HL-60 (cell line): Measurements from ENCODE around the gene HRAS.

Experiments used
- DNase-seq, 2 experiments: peaks; one replicate each; pipeline ENCODE4 v3.0.0-alpha.2; 2010 to 2020; ENCODE audit warnings: low read depth in 1 of 2, low spot score in 1 of 2
- H3K27ac ChIP-seq: fragments of 250-450 bp; sonication (Bioruptor Pico); replicated peaks from 2 replicates; pipeline ENCODE4 v1.5.1; 2020; ENCODE audit warnings: mild to moderate bottlenecking, moderate library complexity
- H3K27me3 ChIP-seq: fragments of 250-450 bp; sonication (Bioruptor Pico); 2 replicates; pipeline ENCODE4 v1.5.1; 2021; ENCODE audit warnings: mild to moderate bottlenecking, moderate library complexity; ENCODE audit not compliant: insufficient read depth, poor library complexity, severe bottlenecking
- H3K4me3 ChIP-seq: replicated peaks from 2 replicates; pipeline ENCODE4 v1.5.1; 2011; ENCODE audit warnings: mild to moderate bottlenecking, control low read depth, low read length; ENCODE audit not compliant: insufficient read depth
- GABPA ChIP-seq: IDR thresholded peaks from 2 replicates; pipeline ENCODE4 v1.6.1; 2012; ENCODE audit warnings: low read depth
- POLR2AphosphoS5 ChIP-seq: IDR thresholded peaks from 2 replicates; pipeline ENCODE4 v1.6.1; 2012; ENCODE audit warnings: low read depth
- SPI1 ChIP-seq: IDR thresholded peaks from 2 replicates; pipeline ENCODE4 v1.6.1; 2012; ENCODE audit warnings: low read depth, mild to moderate bottlenecking, borderline replicate concordance
- TF ChIP-seq, protein P1 (sequence below): IDR thresholded peaks from 2 replicates; pipeline ENCODE4 v1.6.1; 2012; ENCODE audit warnings: low read depth; ENCODE audit not compliant: insufficient replicate concordance
- TF ChIP-seq, protein P2 (sequence below): IDR thresholded peaks from one replicate; pipeline ENCODE4 v1.5.1; 2011; ENCODE audit warnings: low read length, control low read depth, inconsistent platforms; ENCODE audit not compliant: insufficient read depth

Gene HRAS

DNA sequence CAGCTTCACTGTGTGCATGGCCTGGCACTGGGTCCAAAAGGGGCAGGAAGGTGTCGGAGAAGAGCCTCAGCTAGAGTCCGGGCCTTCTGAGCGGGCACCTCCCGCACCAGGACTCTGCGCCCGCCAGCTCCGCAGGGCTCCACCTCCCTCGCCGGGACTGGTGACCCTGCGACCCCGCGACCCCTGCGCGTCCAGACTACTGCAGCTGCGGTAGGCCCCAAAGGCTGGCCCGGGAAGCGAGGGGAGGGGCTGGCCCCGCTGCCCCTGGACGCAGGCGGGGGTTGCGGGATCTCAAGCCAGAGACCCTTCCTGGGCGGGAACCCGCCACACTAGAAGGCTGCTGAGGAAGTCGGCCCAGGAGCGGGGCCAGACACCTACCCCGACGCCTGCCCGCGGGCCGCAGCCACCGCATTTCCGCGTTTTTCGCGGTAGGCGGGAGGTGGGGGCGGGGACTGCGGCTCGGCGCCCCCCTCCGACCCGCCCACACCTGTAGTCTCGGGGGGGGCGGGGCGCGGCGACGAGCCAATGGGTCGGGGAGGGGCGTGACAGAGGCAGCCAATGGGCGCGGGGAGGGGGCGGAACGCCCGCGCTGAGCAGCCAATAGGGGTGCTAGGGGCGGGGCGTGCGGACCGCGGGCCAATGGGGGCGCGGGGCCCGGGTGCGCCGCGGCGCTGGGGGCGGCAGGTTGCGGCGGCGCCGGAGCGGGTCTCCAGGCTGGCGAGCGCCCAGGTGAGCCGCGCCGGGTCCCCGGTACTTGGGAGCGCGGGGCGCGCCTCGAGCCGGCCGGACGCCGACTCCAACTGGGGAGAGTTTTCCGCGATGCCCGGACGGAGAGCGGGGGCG lies 25.1 kb upstream of the HRAS start, which contains the start of the genes LMNTD2 and RASSF7:
LMNTD2 (minus strand) TSS at position 434 of the 843 bp plus-strand sequence; CDS start at position 412, 22 bp downstream.
RASSF7 (plus strand) TSS at position 666 of the 843 bp plus-strand sequence. CDS start 799 bp downstream, outside the sequence.
- peaks cover 26% of the 10 kb centered on the region for H3K27me3 ChIP-seq
- peak; percentile 79 to 92 for DNase-seq
- TF ChIP-seq, protein P1, sequence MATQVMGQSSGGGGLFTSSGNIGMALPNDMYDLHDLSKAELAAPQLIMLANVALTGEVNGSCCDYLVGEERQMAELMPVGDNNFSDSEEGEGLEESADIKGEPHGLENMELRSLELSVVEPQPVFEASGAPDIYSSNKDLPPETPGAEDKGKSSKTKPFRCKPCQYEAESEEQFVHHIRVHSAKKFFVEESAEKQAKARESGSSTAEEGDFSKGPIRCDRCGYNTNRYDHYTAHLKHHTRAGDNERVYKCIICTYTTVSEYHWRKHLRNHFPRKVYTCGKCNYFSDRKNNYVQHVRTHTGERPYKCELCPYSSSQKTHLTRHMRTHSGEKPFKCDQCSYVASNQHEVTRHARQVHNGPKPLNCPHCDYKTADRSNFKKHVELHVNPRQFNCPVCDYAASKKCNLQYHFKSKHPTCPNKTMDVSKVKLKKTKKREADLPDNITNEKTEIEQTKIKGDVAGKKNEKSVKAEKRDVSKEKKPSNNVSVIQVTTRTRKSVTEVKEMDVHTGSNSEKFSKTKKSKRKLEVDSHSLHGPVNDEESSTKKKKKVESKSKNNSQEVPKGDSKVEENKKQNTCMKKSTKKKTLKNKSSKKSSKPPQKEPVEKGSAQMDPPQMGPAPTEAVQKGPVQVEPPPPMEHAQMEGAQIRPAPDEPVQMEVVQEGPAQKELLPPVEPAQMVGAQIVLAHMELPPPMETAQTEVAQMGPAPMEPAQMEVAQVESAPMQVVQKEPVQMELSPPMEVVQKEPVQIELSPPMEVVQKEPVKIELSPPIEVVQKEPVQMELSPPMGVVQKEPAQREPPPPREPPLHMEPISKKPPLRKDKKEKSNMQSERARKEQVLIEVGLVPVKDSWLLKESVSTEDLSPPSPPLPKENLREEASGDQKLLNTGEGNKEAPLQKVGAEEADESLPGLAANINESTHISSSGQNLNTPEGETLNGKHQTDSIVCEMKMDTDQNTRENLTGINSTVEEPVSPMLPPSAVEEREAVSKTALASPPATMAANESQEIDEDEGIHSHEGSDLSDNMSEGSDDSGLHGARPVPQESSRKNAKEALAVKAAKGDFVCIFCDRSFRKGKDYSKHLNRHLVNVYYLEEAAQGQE = no peak
- TF ChIP-seq POLR2AphosphoS5 (peak; percentile 54; the same call in 1 of the 2 replicates), SPI1 (peak; percentile 63; the same call in 1 of the 2 replicates), GABPA (no peak)
- TF ChIP-seq, protein P2, sequence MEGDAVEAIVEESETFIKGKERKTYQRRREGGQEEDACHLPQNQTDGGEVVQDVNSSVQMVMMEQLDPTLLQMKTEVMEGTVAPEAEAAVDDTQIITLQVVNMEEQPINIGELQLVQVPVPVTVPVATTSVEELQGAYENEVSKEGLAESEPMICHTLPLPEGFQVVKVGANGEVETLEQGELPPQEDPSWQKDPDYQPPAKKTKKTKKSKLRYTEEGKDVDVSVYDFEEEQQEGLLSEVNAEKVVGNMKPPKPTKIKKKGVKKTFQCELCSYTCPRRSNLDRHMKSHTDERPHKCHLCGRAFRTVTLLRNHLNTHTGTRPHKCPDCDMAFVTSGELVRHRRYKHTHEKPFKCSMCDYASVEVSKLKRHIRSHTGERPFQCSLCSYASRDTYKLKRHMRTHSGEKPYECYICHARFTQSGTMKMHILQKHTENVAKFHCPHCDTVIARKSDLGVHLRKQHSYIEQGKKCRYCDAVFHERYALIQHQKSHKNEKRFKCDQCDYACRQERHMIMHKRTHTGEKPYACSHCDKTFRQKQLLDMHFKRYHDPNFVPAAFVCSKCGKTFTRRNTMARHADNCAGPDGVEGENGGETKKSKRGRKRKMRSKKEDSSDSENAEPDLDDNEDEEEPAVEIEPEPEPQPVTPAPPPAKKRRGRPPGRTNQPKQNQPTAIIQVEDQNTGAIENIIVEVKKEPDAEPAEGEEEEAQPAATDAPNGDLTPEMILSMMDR = no peak
- peak within 1 kb of the TSS; percentile 74 for H3K27ac ChIP-seq
- H3K4me3 ChIP-seq = peak within 1 kb of the TSS; percentile 72

DNA sequence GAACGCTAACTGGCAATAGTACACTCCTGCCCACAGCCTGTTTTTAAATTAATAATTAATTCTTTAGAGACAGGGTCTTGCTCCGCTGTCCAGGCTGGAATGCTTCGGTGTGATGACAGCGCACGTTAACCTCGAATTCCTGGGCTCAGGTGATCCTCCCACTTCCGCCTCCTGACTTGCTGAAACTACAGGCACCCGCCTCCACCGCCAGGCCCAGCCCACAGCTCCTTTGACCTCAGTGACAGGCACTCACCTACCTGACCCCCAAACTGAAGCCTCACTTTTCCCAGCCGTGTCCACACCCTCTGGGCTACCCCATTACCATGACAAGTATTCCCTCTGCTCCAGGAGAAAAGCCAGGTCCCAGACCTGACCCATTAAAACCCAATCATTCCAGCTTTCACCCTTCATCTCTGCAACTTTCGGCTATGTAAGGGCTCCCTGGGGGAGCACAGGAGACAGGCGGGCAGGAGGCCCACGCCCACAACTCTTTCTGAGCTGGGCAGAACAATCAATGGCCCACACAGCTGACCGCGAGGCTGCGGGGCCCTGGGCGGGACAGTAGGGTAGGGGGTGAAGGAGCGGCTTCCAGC lies 24.4 kb upstream of the HRAS start:
- Histone ChIP-seq H3K4me3 (peak overlapping the region; percentile 50), H3K27ac (peak overlapping the region; percentile 74; the same call in 1 of the 2 replicates), H3K27me3 (peaks cover 30% of the 10 kb centered on the region)
- no peak for DNase-seq
- TF ChIP-seq SPI1 = no peak
- TF ChIP-seq, protein P2 = no peak
- TF ChIP-seq, protein P1 = no peak
- TF ChIP-seq GABPA = no peak
- TF ChIP-seq POLR2AphosphoS5 = no peak

DNA sequence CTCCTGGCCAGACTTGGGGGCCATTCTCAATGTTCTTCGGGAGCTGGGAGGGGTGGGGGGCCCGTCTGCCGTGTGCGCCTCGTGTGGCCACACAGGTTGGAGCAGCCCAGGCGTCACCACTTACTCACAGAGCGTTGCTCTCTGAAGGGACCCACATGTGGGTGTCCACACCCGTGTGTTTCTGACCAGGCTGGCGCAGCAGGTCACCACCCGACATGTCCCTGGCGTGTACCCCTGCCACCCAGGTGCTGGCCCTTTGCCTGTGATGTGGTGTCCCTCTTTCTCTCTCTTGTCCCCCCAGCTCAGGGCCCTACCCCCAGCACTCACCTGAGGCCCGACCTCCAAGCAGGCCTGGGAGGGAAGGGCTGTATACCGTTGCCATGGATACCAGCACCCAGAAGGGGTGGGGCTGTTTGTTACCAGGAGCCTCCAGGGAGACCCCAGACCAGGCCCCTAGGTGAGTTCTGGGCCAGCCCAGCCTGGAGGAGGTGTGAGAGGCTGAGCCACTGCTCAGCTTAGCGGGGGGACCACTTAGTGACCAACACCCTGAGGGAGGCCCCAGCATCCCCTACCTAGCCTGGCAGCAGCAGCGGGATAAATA lies 23.7 kb upstream of the HRAS start:
- DNase-seq = no peak
- H3K27me3 ChIP-seq = peaks cover 30% of the 10 kb centered on the region
- TF ChIP-seq, protein P1 = no peak
- no peak for TF ChIP-seq SPI1
- TF ChIP-seq GABPA = no peak
- TF ChIP-seq, protein P2 = no peak
- TF ChIP-seq POLR2AphosphoS5 = no peak
- H3K4me3 ChIP-seq = no peak overlapping the region
- no peak overlapping the region for H3K27ac ChIP-seq
